H54 (cell line): ENCODE measurements around the gene ANKS6.

Experiments used
- DNase-seq: peaks from one replicate; pipeline ENCODE4 v3.0.0; 2011; ENCODE audit warnings: low spot score, mixed read lengths; ENCODE audit not compliant: insufficient read length
- FAIRE-seq: peaks from 3 replicates; lab custom pipeline; 2011; peaks lifted over from hg19 to GRCh38; lab: Jason Lieb, UNC
- POLR2A ChIP-seq: IDR thresholded peaks from 2 replicates; pipeline ENCODE4 v1.6.1; 2011; ENCODE audit warnings: low read depth, mild to moderate bottlenecking, low read length

The ANKS6 gene

GRCh38 chr9:98708103-98708932, 88.0 kb downstream of the ANKS6 start:
- no peak for FAIRE-seq
- DNase-seq, result no peak
- TF ChIP-seq POLR2A, result no peak

GRCh38 chr9:98707166-98708102, 88.9 kb downstream of the ANKS6 start:
- no peak for FAIRE-seq
- TF ChIP-seq POLR2A, result no peak
- DNase-seq, result no peak

GRCh38 chr9:98706651-98707165, 89.6 kb downstream of the ANKS6 start:
- DNase-seq (no peak), FAIRE-seq (no peak)
- no peak for TF ChIP-seq POLR2A

- DNase-seq, result no peak
- FAIRE-seq, result no peak
- no peak for TF ChIP-seq POLR2A
Observed at GRCh38 chr9:98702835-98703380, 93.4 kb downstream of the ANKS6 start.

GRCh38 chr9:98702340-98702739, 94.0 kb downstream of the ANKS6 start:
- no peak for TF ChIP-seq POLR2A
- FAIRE-seq, result no peak

GRCh38 chr9:98701576-98701975, 94.8 kb downstream of the ANKS6 start:
- no peak for TF ChIP-seq POLR2A
- FAIRE-seq, result no peak
- DNase-seq, result no peak

More at GRCh38 chr9:98702340-98702739, 94.0 kb downstream of the ANKS6 start:
- DNase-seq, result no peak

GRCh38 chr9:98700801-98701200, 95.6 kb downstream of the ANKS6 start:
- no peak for DNase-seq
- no peak for TF ChIP-seq POLR2A
- no peak for FAIRE-seq

GRCh38 chr9:98698856-98699255, 97.5 kb downstream of the ANKS6 start:
- no peak for TF ChIP-seq POLR2A
- no peak for DNase-seq
- FAIRE-seq, result no peak

- no peak for FAIRE-seq
- DNase-seq, result no peak
- no peak for TF ChIP-seq POLR2A
Observed at GRCh38 chr9:98694943-98695342, 101.4 kb downstream of the ANKS6 start.

GRCh38 chr9:98692392-98692791, 104.0 kb downstream of the ANKS6 start:
- no peak for DNase-seq
- no peak for FAIRE-seq
- TF ChIP-seq POLR2A, result no peak

- FAIRE-seq (no peak), DNase-seq (no peak)
- TF ChIP-seq POLR2A, result no peak
Observed at GRCh38 chr9:98691890-98692289, 104.5 kb downstream of the ANKS6 start.

- FAIRE-seq (no peak), DNase-seq (no peak)
- no peak for TF ChIP-seq POLR2A
Observed at GRCh38 chr9:98690686-98691085, 105.7 kb downstream of the ANKS6 start.

- no peak for FAIRE-seq
- TF ChIP-seq POLR2A, result no peak
- no peak for DNase-seq
Observed at GRCh38 chr9:98688710-98689495, 107.5 kb downstream of the ANKS6 start.
